ENCODE measurements around the gene DIP2B. TPM values are rescaled to one million over a fixed set of nuclear protein-coding genes. Genes with fewer than 3 reads are reported as not detected.

The DIP2B gene
- total RNA-seq, 4 donors from 2014 or later = 31.1 to 57.2 (median 46.5) TPM

GRCh38 chr12:50598321-50598862, 93.6 kb downstream of the DIP2B start:
- DNase-seq = no peak
- H3K9me3 ChIP-seq = no peaks in the 10 kb centered on the region
- peaks cover 0 to 27% (median 3%) of the 10 kb centered on the region in 3 donors for H3K4me1 ChIP-seq
- H3K4me3 ChIP-seq = no peak overlapping the region
- H3K36me3 ChIP-seq = no peaks in the 10 kb centered on the region
- no peaks in the 10 kb centered on the region for H3K27me3 ChIP-seq
- 75 to 78% methylated on average over 2 of the region's 2 CpGs for WGBS, 2 donors
- intact Hi-C loops (cut with DNase I) = no loop called here
- H3K27ac ChIP-seq = peak overlapping the region in 2 of 4 donors; percentile 38 to 53
- no peak for TF ChIP-seq POLR2A (IDR thresholded peaks at IDR 0.05)
- no peak for TF ChIP-seq CTCF (IDR thresholded peaks at IDR 0.05)

- intact Hi-C loops (cut with DNase I) = no loop called here
- TF ChIP-seq CTCF (IDR thresholded peaks at IDR 0.05) = no peak
- no peak for TF ChIP-seq POLR2A (IDR thresholded peaks at IDR 0.05)
- H3K36me3 ChIP-seq = no peaks in the 10 kb centered on the region
- no peaks in the 10 kb centered on the region for H3K9me3 ChIP-seq
- no peaks in the 10 kb centered on the region for H3K27me3 ChIP-seq
- 78 to 80% methylated on average over 7 of the region's 7 CpGs for WGBS, 2 donors
- no peak overlapping the region for H3K4me3 ChIP-seq
- H3K4me1 ChIP-seq = peaks cover 0 to 39% (median 13%) of the 10 kb centered on the region in 3 donors
- no peak for DNase-seq
- H3K27ac ChIP-seq = peak overlapping the region in 1 of 4 donors; percentile 8
Observed at GRCh38 chr12:50599366-50600095, 94.7 kb downstream of the DIP2B start.

- DNase-seq = no peak
- H3K27me3 ChIP-seq = no peaks in the 10 kb centered on the region
- H3K9me3 ChIP-seq = no peaks in the 10 kb centered on the region
- H3K4me3 ChIP-seq = no peak overlapping the region
- no peak for TF ChIP-seq POLR2A (IDR thresholded peaks at IDR 0.05)
- no peak for TF ChIP-seq CTCF (IDR thresholded peaks at IDR 0.05)
- H3K4me1 ChIP-seq = peaks cover 0 to 43% (median 13%) of the 10 kb centered on the region in 3 donors
- intact Hi-C loops (cut with DNase I) = no loop called here
- 95 to 100% methylated on average over 1 of the region's 1 CpG for WGBS, 2 donors
- H3K27ac ChIP-seq = peak overlapping the region in 1 of 4 donors; percentile 21
- no peaks in the 10 kb centered on the region for H3K36me3 ChIP-seq
Observed at GRCh38 chr12:50600364-50600763, 95.6 kb downstream of the DIP2B start.

GRCh38 chr12:50603817-50604639, 99.2 kb downstream of the DIP2B start:
- no peak for DNase-seq
- no peak overlapping the region for H3K4me3 ChIP-seq
- H3K27ac ChIP-seq = peak overlapping the region in 2 of 4 donors; percentile 42 to 53
- no peaks in the 10 kb centered on the region for H3K9me3 ChIP-seq
- H3K36me3 ChIP-seq = no peaks in the 10 kb centered on the region
- no peaks in the 10 kb centered on the region for H3K27me3 ChIP-seq
- peaks cover 0 to 29% (median 13%) of the 10 kb centered on the region in 3 donors for H3K4me1 ChIP-seq
- intact Hi-C loops (cut with DNase I) = no loop called here
- TF ChIP-seq POLR2A (IDR thresholded peaks at IDR 0.05) (no peak), CTCF (IDR thresholded peaks at IDR 0.05) (no peak)
- WGBS, 2 donors = 53 to 61% methylated on average over 4 of the region's 4 CpGs

- Histone ChIP-seq H3K4me3 (no peak overlapping the region), H3K27me3 (no peaks in the 10 kb centered on the region), H3K36me3 (no peaks in the 10 kb centered on the region), H3K4me1 (peaks cover 0 to 29% (median 13%) of the 10 kb centered on the region in 3 donors), H3K27ac (no peak overlapping the region), H3K9me3 (no peaks in the 10 kb centered on the region)
- intact Hi-C loops (cut with DNase I) = no loop called here
- TF ChIP-seq POLR2A (IDR thresholded peaks at IDR 0.05) (no peak), CTCF (IDR thresholded peaks at IDR 0.05) (no peak)
- WGBS, 2 donors = 93% methylated on average over 1 of the region's 1 CpG
- no peak for DNase-seq
Observed at GRCh38 chr12:50604640-50604920, 99.8 kb downstream of the DIP2B start.
